HG02884 (cell line): ENCODE data around the gene MYO1F.
"Not testable (repeated sequence)": the region's sequence is repeated elsewhere in the genome, so short reads cannot be mapped to it uniquely, and the experiment has no call there.

Source experiments
- ATAC-seq: cut with Tn5 transposase; IDR thresholded peaks from one replicate; pipeline ENCODE4 v1.9.1; 2021; ENCODE audit warnings: mild to moderate bottlenecking, moderate library complexity; ENCODE audit not compliant: unreplicated experiment

Gene MYO1F

GRCh38 chr19:8577247-8577646 lies at the start of gene MYO1F:
TSS of gene MYO1F (minus strand) at chr19:8577442. CDS start at chr19:8577309, 133 bp downstream.
- ATAC-seq = no peak

GRCh38 chr19:8626842-8627241 lies 49.6 kb upstream of the MYO1F start:
- no peak for ATAC-seq

- ATAC-seq = not testable (repeated sequence)
These were observed 45.6 kb upstream of the MYO1F start for GRCh38 chr19:8622886-8623285.

- no peak for ATAC-seq
These were observed 41.5 kb upstream of the MYO1F start for GRCh38 chr19:8618751-8619150.

- ATAC-seq = no peak
These were observed 40.7 kb upstream of the MYO1F start for GRCh38 chr19:8617984-8618383.

- not testable (repeated sequence) for ATAC-seq
These were observed 40.1 kb upstream of the MYO1F start for GRCh38 chr19:8617325-8617724.

GRCh38 chr19:8616861-8617260 lies 39.6 kb upstream of the MYO1F start:
- ATAC-seq = no peak

- no peak for ATAC-seq
These were observed 38.8 kb upstream of the MYO1F start for GRCh38 chr19:8615813-8616596.

GRCh38 chr19:8615024-8615423 lies 37.8 kb upstream of the MYO1F start:
- ATAC-seq = no peak

GRCh38 chr19:8614455-8614854 lies 37.2 kb upstream of the MYO1F start:
- ATAC-seq = no peak

GRCh38 chr19:8612807-8613171 lies 35.5 kb upstream of the MYO1F start:
- no peak for ATAC-seq

- no peak for ATAC-seq
These were observed 34.9 kb upstream of the MYO1F start for GRCh38 chr19:8611877-8612806.

- no peak for ATAC-seq
These were observed 34.2 kb upstream of the MYO1F start for GRCh38 chr19:8611391-8611876.

- no peak for ATAC-seq
These were observed 33.7 kb upstream of the MYO1F start for GRCh38 chr19:8610936-8611300.

GRCh38 chr19:8610041-8610935 lies 33.0 kb upstream of the MYO1F start, which contains the start of gene ADAMTS10:
TSS of gene ADAMTS10 (minus strand) at chr19:8610715. CDS start at chr19:8605710, 5,005 bp downstream.
- no peak for ATAC-seq

GRCh38 chr19:8609279-8610040 lies 32.2 kb upstream of the MYO1F start:
- no peak for ATAC-seq

GRCh38 chr19:8608941-8609278 lies 31.7 kb upstream of the MYO1F start:
- no peak for ATAC-seq

- ATAC-seq = no peak
These were observed 30.1 kb upstream of the MYO1F start for GRCh38 chr19:8607386-8607785.

GRCh38 chr19:8605514-8605913 lies 28.3 kb upstream of the MYO1F start:
- ATAC-seq = no peak

GRCh38 chr19:8601796-8602195 lies 24.6 kb upstream of the MYO1F start:
- no peak for ATAC-seq
